Activated CD4-positive, alpha-beta T cell treated with anti-CD3 and anti-CD28 coated beads, Interleukin-2, amount 10 ng/mL, durations not matched to agents 7 days and 5 days (primary cell): ENCODE measurements around the gene CMIP. TPM values are rescaled to one million over a fixed set of nuclear protein-coding genes. Genes with fewer than 3 reads are reported as not detected.
A peak's percentile ranks its signal among the peaks of the same experiment; 100 is the strongest.
"Not testable (repeated sequence)": the region's sequence is repeated elsewhere in the genome, so short reads cannot be mapped to it uniquely, and the experiment has no call there.

Experiments used
- CTCF ChIA-PET: fragments of 350-600 bp; sonication (Branson Sonifier 250); formaldehyde crosslinking; loops from one replicate; lab custom pipeline; 2021; ENCODE audit warnings: antibody characterized with exemption; lab: Charles Lee
- POLR2A ChIA-PET: fragments of 350-600 bp; sonication (Branson Sonifier 250); formaldehyde crosslinking; loops from one replicate; lab custom pipeline; 2021; ENCODE audit warnings: antibody characterized with exemption; lab: Charles Lee
- DNase-seq: peaks from one replicate; pipeline ENCODE4 v3.0.0-alpha.2; 2020
- H3K27ac Mint-ChIP-seq: one replicate; pipeline ENCODE4 v1.8.0; 2021; ENCODE audit warnings: mild to moderate bottlenecking, moderate library complexity, mixed read lengths
- H3K27me3 Mint-ChIP-seq: one replicate; pipeline ENCODE4 v1.8.0; 2021; ENCODE audit warnings: mixed read lengths
- H3K36me3 Mint-ChIP-seq: one replicate; pipeline ENCODE4 v1.8.0; 2021; ENCODE audit warnings: low read depth, mixed read lengths
- H3K4me1 Mint-ChIP-seq: one replicate; pipeline ENCODE4 v1.8.0; 2021; ENCODE audit warnings: mixed read lengths
- H3K4me3 Mint-ChIP-seq: one replicate; pipeline ENCODE4 v1.8.0; 2021; ENCODE audit warnings: mild to moderate bottlenecking, moderate library complexity, mixed read lengths
- H3K9me3 Mint-ChIP-seq: one replicate; pipeline ENCODE4 v1.8.0; 2021; ENCODE audit warnings: mixed read lengths
- total RNA-seq, 2 experiments: library from RNA; stranded (reverse); gene quantifications; one replicate each; pipeline ENCODE4 v1.2.3, GENCODE V29; 2021

Gene CMIP
- total RNA-seq, 2 experiments from 2014 or later = 44.7 to 46.8 TPM

GRCh38 chr16:81409016-81409556 lies 35.5 kb upstream of the CMIP start:
- ChIA-PET CTCF (interaction anchor here (0.9 kb wide), 1 partner anchor 10 kb away, joined by 4 read pairs; no protein-coding TSS in a partner anchor), POLR2A (no interaction called here)
- H3K9me3 Mint-ChIP-seq = no peaks in the 10 kb centered on the region
- H3K27me3 Mint-ChIP-seq = peaks cover 5% of the 10 kb centered on the region
- no peak for DNase-seq
- H3K4me3 Mint-ChIP-seq = no peak overlapping the region
- H3K27ac Mint-ChIP-seq = no peak overlapping the region
- no peaks in the 10 kb centered on the region for H3K36me3 Mint-ChIP-seq
- peaks cover 3% of the 10 kb centered on the region for H3K4me1 Mint-ChIP-seq

DNA sequence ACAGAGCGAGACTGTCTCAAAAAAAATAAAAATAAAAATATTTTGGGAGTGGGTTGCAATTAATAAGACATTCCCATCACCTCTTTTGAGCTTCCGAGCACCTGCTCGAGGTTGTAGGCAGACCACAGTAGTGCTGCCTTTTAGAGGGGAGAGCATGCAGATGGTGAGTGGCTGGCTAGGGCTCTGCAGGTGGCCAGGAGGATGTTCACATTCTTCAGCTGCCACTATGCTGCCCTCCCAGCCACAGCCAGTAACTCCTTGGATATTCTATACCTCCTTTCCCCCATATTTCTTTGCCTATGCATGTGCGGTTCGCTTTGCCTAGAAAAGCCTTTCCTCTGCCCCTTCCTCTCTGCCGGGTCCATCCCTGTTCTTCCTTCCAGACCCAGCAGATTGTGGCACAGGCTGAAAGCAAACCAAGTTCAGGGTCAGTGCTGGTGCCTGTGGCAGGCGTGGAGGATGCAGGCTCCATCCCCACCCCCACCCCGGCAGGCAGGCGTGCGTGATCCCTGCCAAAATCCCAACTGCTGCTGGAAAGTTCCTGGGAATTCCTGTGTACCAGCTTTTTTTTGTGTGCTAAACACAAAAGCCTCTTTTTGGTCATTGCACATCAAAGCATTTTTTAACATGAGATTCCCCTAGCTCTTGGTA lies 33.8 kb upstream of the CMIP start:
- POLR2A ChIA-PET = no interaction called here
- CTCF ChIA-PET = interaction anchor here (0.6 kb wide), 2 partner anchors 139 to 1434 kb away, joined by 4 to 5 read pairs; no protein-coding TSS in a partner anchor
- peaks cover 5% of the 10 kb centered on the region for H3K4me1 Mint-ChIP-seq
- H3K36me3 Mint-ChIP-seq = no peaks in the 10 kb centered on the region
- no peak overlapping the region for H3K27ac Mint-ChIP-seq
- DNase-seq = no peak
- H3K4me3 Mint-ChIP-seq = no peak overlapping the region
- H3K27me3 Mint-ChIP-seq = peaks cover 5% of the 10 kb centered on the region
- H3K9me3 Mint-ChIP-seq = no peaks in the 10 kb centered on the region

- ChIA-PET CTCF (interaction anchor here (0.7 to 2.6 kb wide), 2 partner anchors 9 to 360 kb away, joined by 3 to 6 read pairs; no protein-coding TSS in a partner anchor), POLR2A (no interaction called here)
- Mint-ChIP-seq H3K9me3 (no peaks in the 10 kb centered on the region), H3K36me3 (no peaks in the 10 kb centered on the region), H3K4me1 (peaks cover 5% of the 10 kb centered on the region), H3K27ac (no peak overlapping the region), H3K27me3 (peaks cover 5% of the 10 kb centered on the region), H3K4me3 (no peak overlapping the region)
- no peak for DNase-seq
Observed at GRCh38 chr16:81413245-81413990, 31.2 kb upstream of the CMIP start.

GRCh38 chr16:81415751-81416150 lies 28.9 kb upstream of the CMIP start:
- peaks cover 5% of the 10 kb centered on the region for H3K27me3 Mint-ChIP-seq
- no peak overlapping the region for H3K4me3 Mint-ChIP-seq
- H3K4me1 Mint-ChIP-seq = peaks cover 5% of the 10 kb centered on the region
- H3K36me3 Mint-ChIP-seq = no peaks in the 10 kb centered on the region
- H3K9me3 Mint-ChIP-seq = no peaks in the 10 kb centered on the region
- CTCF ChIA-PET = no interaction called here
- no peak for DNase-seq
- no peak overlapping the region for H3K27ac Mint-ChIP-seq
- POLR2A ChIA-PET = no interaction called here

GRCh38 chr16:81416749-81417148 lies 27.9 kb upstream of the CMIP start:
- no peaks in the 10 kb centered on the region for H3K9me3 Mint-ChIP-seq
- ChIA-PET CTCF (interaction anchor here (0.6 to 1.3 kb wide), 3 partner anchors 10 to 62 kb away, joined by 3 to 4 read pairs (median 3); no protein-coding TSS in a partner anchor), POLR2A (interaction anchor here (0.6 kb wide), 1 partner anchor 131 kb away, joined by 3 read pairs; no protein-coding TSS in a partner anchor)
- peaks cover 5% of the 10 kb centered on the region for H3K4me1 Mint-ChIP-seq
- H3K27me3 Mint-ChIP-seq = peaks cover 5% of the 10 kb centered on the region
- H3K36me3 Mint-ChIP-seq = no peaks in the 10 kb centered on the region
- no peak overlapping the region for H3K27ac Mint-ChIP-seq
- no peak overlapping the region for H3K4me3 Mint-ChIP-seq
- no peak for DNase-seq

DNA sequence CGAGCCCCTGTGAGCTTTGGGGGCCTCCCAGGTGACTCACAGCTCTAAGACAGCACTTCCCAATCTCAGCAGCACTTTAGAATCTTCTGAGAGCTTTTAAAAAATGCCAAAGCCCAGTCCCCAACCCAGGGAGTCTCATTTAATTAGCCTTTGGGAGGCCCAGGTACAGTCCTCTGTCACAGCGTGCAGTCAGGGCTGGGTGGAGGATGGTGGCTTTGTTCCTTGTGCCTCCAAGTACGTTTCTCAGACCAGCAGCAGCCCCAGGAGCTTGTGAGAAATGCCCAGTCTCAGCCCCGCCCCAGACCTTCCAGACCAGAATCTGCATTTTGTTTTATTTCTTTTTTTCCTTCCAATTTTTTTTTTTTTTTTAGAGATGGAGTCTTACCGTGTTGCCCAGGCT lies 27.4 kb upstream of the CMIP start:
- peaks cover 5% of the 10 kb centered on the region for H3K27me3 Mint-ChIP-seq
- H3K4me3 Mint-ChIP-seq = no peak overlapping the region
- H3K4me1 Mint-ChIP-seq = peaks cover 5% of the 10 kb centered on the region
- H3K36me3 Mint-ChIP-seq = no peaks in the 10 kb centered on the region
- no peak for DNase-seq
- H3K9me3 Mint-ChIP-seq = no peaks in the 10 kb centered on the region
- H3K27ac Mint-ChIP-seq = no peak overlapping the region
- POLR2A ChIA-PET = interaction anchor here (0.6 kb wide), 1 partner anchor 131 kb away, joined by 3 read pairs; no protein-coding TSS in a partner anchor
- CTCF ChIA-PET = interaction anchor here (0.6 to 1.3 kb wide), 3 partner anchors 9 to 61 kb away, joined by 3 to 4 read pairs (median 3); no protein-coding TSS in a partner anchor

DNA sequence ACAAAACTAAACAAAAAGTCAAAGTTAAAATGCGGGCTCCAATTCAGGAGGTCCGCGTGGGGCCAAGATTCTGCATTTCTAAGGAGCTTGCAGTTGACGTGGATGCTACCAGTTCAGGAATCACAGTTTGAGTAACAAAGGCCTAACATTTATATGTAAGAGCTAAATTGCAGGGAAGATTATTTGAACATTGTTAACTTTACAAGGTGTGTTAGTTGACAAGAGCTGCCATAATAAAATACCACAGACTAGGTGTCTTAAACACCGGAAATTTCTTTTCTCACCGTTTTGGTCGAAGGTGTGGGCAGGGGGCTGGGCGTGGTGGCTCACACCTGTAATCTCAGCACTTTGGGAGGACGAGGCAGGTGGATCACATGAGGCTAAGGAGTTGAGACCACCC lies 24.8 kb upstream of the CMIP start:
- ChIA-PET POLR2A (interaction anchor here (0.6 kb wide), 1 partner anchor 77 kb away, joined by 4 read pairs; no protein-coding TSS in a partner anchor), CTCF (interaction anchor here (0.7 kb wide), 1 partner anchor 11 kb away, joined by 4 read pairs; no protein-coding TSS in a partner anchor)
- H3K27ac Mint-ChIP-seq = no peak overlapping the region
- H3K4me3 Mint-ChIP-seq = no peak overlapping the region
- H3K9me3 Mint-ChIP-seq = no peaks in the 10 kb centered on the region
- no peaks in the 10 kb centered on the region for H3K36me3 Mint-ChIP-seq
- no peaks in the 10 kb centered on the region for H3K27me3 Mint-ChIP-seq
- DNase-seq = no peak
- peaks cover 6% of the 10 kb centered on the region for H3K4me1 Mint-ChIP-seq

GRCh38 chr16:81421126-81421525 lies 23.5 kb upstream of the CMIP start:
- ChIA-PET CTCF (interaction anchor here (0.6 kb wide), 1 partner anchor 270 kb away, joined by 5 read pairs; no protein-coding TSS in a partner anchor), POLR2A (no interaction called here)
- DNase-seq = no peak
- no peak overlapping the region for H3K4me3 Mint-ChIP-seq
- H3K27me3 Mint-ChIP-seq = no peaks in the 10 kb centered on the region
- peaks cover 12% of the 10 kb centered on the region for H3K4me1 Mint-ChIP-seq
- H3K27ac Mint-ChIP-seq = no peak overlapping the region
- no peaks in the 10 kb centered on the region for H3K36me3 Mint-ChIP-seq
- no peaks in the 10 kb centered on the region for H3K9me3 Mint-ChIP-seq

- no peaks in the 10 kb centered on the region for H3K27me3 Mint-ChIP-seq
- CTCF ChIA-PET = interaction anchor here (0.6 kb wide), 1 partner anchor 270 kb away, joined by 5 read pairs; no protein-coding TSS in a partner anchor
- H3K4me3 Mint-ChIP-seq = no peak overlapping the region
Observed at GRCh38 chr16:81421536-81421935, 23.1 kb upstream of the CMIP start.

GRCh38 chr16:81422153-81422552 lies 22.5 kb upstream of the CMIP start:
- H3K27me3 Mint-ChIP-seq, H3K36me3 Mint-ChIP-seq, H3K9me3 Mint-ChIP-seq, H3K27ac Mint-ChIP-seq, H3K4me3 Mint-ChIP-seq, DNase-seq, POLR2A ChIA-PET: not testable (repeated sequence)
- CTCF ChIA-PET = interaction anchor here (0.7 kb wide), 1 partner anchor 9 kb away, joined by 7 read pairs; no protein-coding TSS in a partner anchor
- H3K4me1 Mint-ChIP-seq = peaks cover 15% of the 10 kb centered on the region

More at GRCh38 chr16:81421536-81421935, 23.1 kb upstream of the CMIP start:
- H3K27ac Mint-ChIP-seq = no peak overlapping the region
- no peaks in the 10 kb centered on the region for H3K36me3 Mint-ChIP-seq
- no peaks in the 10 kb centered on the region for H3K9me3 Mint-ChIP-seq
- peaks cover 14% of the 10 kb centered on the region for H3K4me1 Mint-ChIP-seq
- DNase-seq = no peak
- POLR2A ChIA-PET = no interaction called here

GRCh38 chr16:81424771-81425170 lies 19.8 kb upstream of the CMIP start:
- CTCF ChIA-PET = interaction anchor here (0.6 to 1.2 kb wide), 5 partner anchors 21 to 263 kb away, joined by 3 to 5 read pairs (median 3); no protein-coding TSS in a partner anchor

GRCh38 chr16:81427219-81427618 lies 17.4 kb upstream of the CMIP start:
- ChIA-PET POLR2A (no interaction called here), CTCF (interaction anchor here (1.8 kb wide), 1 partner anchor 11 kb away, joined by 4 read pairs; no protein-coding TSS in a partner anchor)
- peaks cover 4% of the 10 kb centered on the region for H3K27me3 Mint-ChIP-seq
- H3K27ac Mint-ChIP-seq = no peak overlapping the region
- H3K36me3 Mint-ChIP-seq = no peaks in the 10 kb centered on the region
- H3K4me3 Mint-ChIP-seq = no peak overlapping the region
- DNase-seq = no peak
- no peaks in the 10 kb centered on the region for H3K9me3 Mint-ChIP-seq
- peaks cover 15% of the 10 kb centered on the region for H3K4me1 Mint-ChIP-seq

More at GRCh38 chr16:81424771-81425170, 19.8 kb upstream of the CMIP start:
- H3K27ac Mint-ChIP-seq = no peak overlapping the region
- H3K4me3 Mint-ChIP-seq = no peak overlapping the region
- H3K36me3 Mint-ChIP-seq = no peaks in the 10 kb centered on the region
- peaks cover 4% of the 10 kb centered on the region for H3K27me3 Mint-ChIP-seq
- H3K9me3 Mint-ChIP-seq = no peaks in the 10 kb centered on the region
- DNase-seq = peak; percentile 12
- H3K4me1 Mint-ChIP-seq = peaks cover 15% of the 10 kb centered on the region
- POLR2A ChIA-PET = no interaction called here
